Head of caudate nucleus (tissue), 42 donors: ENCODE measurements around the gene CDKN2D.
"Not testable (repeated sequence)": the region's sequence is repeated elsewhere in the genome, so short reads cannot be mapped to it uniquely, and the experiment has no call there.

Experiments used
- DNase-seq, 42 donors: peaks; one replicate each; pipeline versions ENCODE4 v3.0.0 to v3.0.0-alpha.2; 2020 to 2021; ENCODE audit warnings: mixed read lengths in 7 of 42
- intact Hi-C: fragments of 100-400 bp; cut with DNase I; formaldehyde crosslinking; loops from one replicate; pipeline ENCODE4 v1.15.0; 2022

CDKN2D gene

GRCh38 chr19:10583036-10583776 lies 14.4 kb upstream of the CDKN2D start:
- intact Hi-C loops, result no loop called here
- DNase-seq, result no peak

GRCh38 chr19:10582091-10582490 lies 13.3 kb upstream of the CDKN2D start:
- DNase-seq, result no peak
- intact Hi-C loops, result no loop called here

GRCh38 chr19:10580979-10581631 lies 12.3 kb upstream of the CDKN2D start:
- peak; percentile 81 to 96 (median 91) for DNase-seq
- intact Hi-C loops, result loop anchor here (2.0 kb wide), 1 partner anchor 64 kb away; no protein-coding TSS in a partner anchor

- intact Hi-C loops, result no loop called here
- DNase-seq, result no peak
Measured at GRCh38 chr19:10577951-10578350, 9.2 kb upstream of the CDKN2D start.

GRCh38 chr19:10575011-10575716 lies 6.4 kb upstream of the CDKN2D start:
- intact Hi-C loops, result no loop called here
- DNase-seq, result no peak

- intact Hi-C loops, result no loop called here
- no peak for DNase-seq
Measured at GRCh38 chr19:10574462-10574861, 5.7 kb upstream of the CDKN2D start.

- DNase-seq, intact Hi-C loops: not testable (repeated sequence)
Measured at GRCh38 chr19:10573793-10574192, 5.0 kb upstream of the CDKN2D start.

- DNase-seq, result peak in 36 of 42 donors; percentile 12 to 67 (median 51)
- intact Hi-C loops, result loop anchor here (5.0 to 10.0 kb wide), 2 partner anchors 66 to 163 kb away; partner anchors contain the start of genes CDC37 and KEAP1
Measured at GRCh38 chr19:10568062-10568825, 535 bp downstream of the CDKN2D start.

- DNase-seq, result no peak
- intact Hi-C loops, result loop anchor here (5.0 to 10.0 kb wide), 2 partner anchors 65 to 163 kb away; partner anchors contain the start of genes CDC37 and KEAP1
Measured at GRCh38 chr19:10567656-10568055, 1.1 kb downstream of the CDKN2D start.

GRCh38 chr19:10566658-10567410 lies 1.9 kb downstream of the CDKN2D start:
- no peak for DNase-seq
- intact Hi-C loops, result loop anchor here (5.0 to 10.0 kb wide), 2 partner anchors 65 to 162 kb away; partner anchors contain the start of genes CDC37 and KEAP1

GRCh38 chr19:10566408-10566657 lies 2.4 kb downstream of the CDKN2D start:
- no peak for DNase-seq
- intact Hi-C loops, result loop anchor here (5.0 to 10.0 kb wide), 2 partner anchors 64 to 162 kb away; partner anchors contain the start of genes CDC37 and KEAP1

GRCh38 chr19:10565567-10566407 lies 3.0 kb downstream of the CDKN2D start, which contains the start of gene KRI1:
Gene KRI1, minus strand, starts transcription at chr19:10566010. Its CDS starts 11 bp downstream, at chr19:10565999.
- intact Hi-C loops, result loop anchor here (5.0 to 10.0 kb wide), 2 partner anchors 63 to 161 kb away; partner anchors contain the start of genes CDC37 and KEAP1
- DNase-seq, result peak; percentile 94 to 99 (median 98)

GRCh38 chr19:10565028-10565566 lies 3.7 kb downstream of the CDKN2D start:
- intact Hi-C loops, result loop anchor here (5.0 to 10.0 kb wide), 2 partner anchors 63 to 160 kb away; partner anchors contain the start of genes CDC37 and KEAP1

GRCh38 chr19:10562609-10563008 lies 6.2 kb downstream of the CDKN2D start:
- no peak for DNase-seq
- intact Hi-C loops, result loop anchor here (10.0 kb wide), 1 partner anchor 158 kb away; the partner anchor contains the start of gene CDC37

More at GRCh38 chr19:10565028-10565566, 3.7 kb downstream of the CDKN2D start:
- peak in 22 of 42 donors; percentile 26 to 57 (median 42) for DNase-seq

GRCh38 chr19:10560154-10560553 lies 8.6 kb downstream of the CDKN2D start:
- intact Hi-C loops, result loop anchor here (10.0 kb wide), 1 partner anchor 155 kb away; the partner anchor contains the start of gene CDC37
- DNase-seq, result no peak

- intact Hi-C loops, result no loop called here
- no peak for DNase-seq
Measured at GRCh38 chr19:10557603-10558197, 11.1 kb downstream of the CDKN2D start.
